KG1 (cell line): Measurements from ENCODE around the gene AP1M1.

Experiments used
- DNase-seq: peaks from one replicate; lab custom pipeline; 2025; lab: John Stamatoyannopoulos, UW

AP1M1 gene

DNA sequence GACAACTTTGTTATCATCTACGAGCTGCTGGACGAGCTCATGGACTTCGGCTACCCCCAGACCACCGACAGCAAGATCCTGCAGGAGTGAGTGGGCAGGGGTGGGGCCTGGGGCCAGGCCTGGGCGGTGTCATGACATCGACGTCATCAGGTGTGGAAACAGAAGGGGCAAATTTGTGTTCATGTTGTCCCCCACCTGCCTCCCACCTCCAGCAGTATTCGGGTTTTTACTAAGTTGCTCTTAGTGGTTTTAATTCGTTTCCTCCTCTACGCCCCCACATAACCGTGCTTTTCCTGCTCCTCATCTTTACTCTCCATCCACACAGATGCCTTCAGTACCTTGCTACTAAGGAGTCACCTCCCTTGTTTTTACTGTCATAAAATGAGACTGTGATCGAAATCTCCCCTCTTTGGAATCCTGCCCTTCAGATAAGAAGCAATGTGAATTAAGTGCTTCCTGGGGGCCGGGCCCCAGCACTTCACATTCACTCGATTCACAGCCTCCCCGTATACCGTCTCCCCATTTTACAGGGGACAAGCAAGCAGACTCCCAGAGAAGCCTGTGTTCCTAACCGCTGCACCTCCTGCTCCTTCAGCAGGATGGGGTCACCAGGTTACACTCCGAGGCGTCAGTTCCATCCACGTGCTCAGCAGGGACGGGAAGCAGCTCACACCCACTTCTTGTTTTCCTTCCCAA is 10.5 kb downstream of the AP1M1 start:
- DNase-seq: no peak

GRCh38 chr19:16208847-16209665 is 11.3 kb downstream of the AP1M1 start:
- DNase-seq: no peak

GRCh38 chr19:16210168-16210567 is 12.5 kb downstream of the AP1M1 start:
- no peak for DNase-seq

- no peak for DNase-seq
Observed at GRCh38 chr19:16213076-16213475, 15.4 kb downstream of the AP1M1 start.

DNA sequence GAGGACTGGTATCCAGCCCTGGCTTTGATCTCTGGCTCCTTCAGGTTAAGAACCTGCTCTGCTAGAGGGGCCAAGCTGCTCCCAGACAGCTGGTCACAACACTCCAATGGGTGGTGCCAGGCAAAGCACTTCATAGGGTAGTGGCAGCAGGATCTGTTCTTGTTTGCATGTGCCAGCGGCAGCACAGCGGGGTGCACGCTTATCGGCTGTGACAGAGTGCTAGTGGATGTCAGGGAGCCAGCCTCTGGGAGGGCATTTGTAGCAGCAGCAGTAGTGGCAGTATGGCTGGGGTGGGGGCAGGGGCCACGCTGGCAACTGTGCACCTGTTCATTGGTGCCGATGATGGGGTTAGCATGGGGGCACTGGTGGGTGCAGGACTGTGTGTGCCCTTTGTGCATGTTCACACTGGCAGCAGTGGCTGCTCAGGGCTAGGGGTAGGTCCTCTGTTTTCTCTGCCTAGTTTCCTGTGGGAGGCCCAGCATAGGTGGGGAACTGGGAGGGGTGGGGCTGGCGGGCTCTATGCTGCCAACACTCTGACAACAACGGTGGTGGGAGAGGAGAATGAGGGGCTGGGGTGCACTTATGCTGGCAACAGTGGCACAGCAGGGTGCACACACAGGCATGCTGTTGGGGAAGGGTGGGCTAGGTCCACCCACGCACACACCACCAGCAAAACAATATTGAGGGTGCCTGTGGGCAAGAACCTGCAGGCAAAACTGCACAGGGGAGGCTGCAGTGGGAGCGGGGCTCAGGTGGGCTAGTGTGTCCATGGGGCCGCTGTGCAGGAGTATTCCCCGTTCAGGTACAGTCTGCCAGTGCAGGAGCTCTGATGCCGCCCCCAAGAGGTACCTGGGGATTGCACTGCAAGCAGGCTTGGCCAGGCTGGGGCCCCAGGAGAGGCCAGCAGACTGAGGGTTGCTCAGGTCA is 19.3 kb downstream of the AP1M1 start:
- DNase-seq: no peak

- DNase-seq: no peak
Observed at GRCh38 chr19:16217716-16218451, 20.2 kb downstream of the AP1M1 start.

DNA sequence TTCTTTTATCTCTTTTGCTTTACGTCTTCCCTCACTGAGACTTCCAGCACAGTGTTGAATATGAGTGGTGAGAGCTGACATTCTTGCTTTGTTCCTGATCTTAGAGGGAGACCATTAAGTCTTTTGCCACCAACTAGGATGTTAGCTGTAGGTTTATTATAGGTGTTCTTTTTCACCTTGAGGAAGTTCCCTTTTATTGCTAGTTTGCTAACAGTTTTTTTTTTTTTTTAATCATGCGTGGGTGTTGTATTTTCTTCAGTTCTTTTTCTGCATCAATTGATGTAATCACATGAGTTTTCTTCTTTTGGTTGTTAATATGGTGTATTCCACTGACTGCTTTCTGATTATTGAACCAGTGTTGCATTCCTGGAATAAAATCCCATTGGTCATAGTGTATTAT is 21.1 kb downstream of the AP1M1 start:
- no peak for DNase-seq

DNA sequence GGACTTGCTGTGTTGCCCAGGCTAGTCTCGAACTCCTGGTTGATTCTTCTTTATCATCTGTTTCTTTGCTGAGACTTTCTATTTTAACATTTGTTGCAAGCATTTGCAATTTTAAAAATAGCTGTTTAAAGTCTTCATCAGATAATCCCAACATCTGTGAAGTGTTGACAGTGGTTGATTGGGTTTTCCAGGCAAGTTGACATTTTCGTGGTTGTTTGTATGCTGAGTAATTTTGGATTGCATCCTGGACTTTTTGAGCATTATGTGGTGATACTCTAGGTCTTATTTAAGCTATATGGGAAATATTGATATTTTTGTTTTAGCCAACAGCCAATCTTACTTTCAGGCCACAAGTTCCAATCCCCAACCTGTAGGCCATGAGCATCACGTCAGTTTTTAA is 25.1 kb downstream of the AP1M1 start:
- DNase-seq: no peak

GRCh38 chr19:16223746-16224145 is 26.0 kb downstream of the AP1M1 start:
- DNase-seq: no peak

DNA sequence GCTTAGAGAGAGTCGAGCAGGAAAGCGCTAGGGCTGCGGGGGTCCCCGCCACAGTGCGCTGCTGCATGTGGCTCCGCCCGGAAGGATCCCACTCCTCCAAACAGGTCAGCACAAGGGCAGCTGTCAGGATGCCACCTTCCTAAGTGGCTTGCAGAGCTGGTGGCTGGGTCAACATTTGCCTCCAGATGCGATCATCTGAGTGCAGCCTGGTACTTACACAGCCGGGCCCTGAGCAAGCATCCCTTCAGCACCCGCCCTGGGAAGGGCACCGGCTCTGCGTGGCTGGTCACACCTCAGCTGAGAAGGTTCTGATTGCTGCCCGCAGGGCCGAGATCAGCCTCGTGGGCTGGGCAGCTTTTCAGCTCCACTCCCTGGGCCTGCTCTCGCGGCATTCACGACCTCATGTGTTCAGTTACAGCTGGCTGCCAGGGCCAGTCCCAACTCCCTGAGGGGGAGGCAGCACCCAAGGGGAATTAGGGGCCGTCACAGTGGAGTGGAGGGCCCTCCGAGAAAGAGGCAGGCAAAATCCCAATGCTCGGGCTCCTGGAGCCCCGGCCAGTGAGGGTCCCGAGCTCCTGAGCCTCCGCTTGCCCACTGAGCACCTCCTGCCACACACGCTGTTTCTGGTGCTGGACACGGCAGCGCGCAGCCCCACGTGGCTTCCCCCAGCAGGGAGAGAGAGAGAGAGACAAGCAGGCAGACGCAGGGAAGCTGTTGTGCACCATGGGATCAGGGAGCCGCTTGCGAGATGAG is 26.8 kb downstream of the AP1M1 start:
- no peak for DNase-seq

GRCh38 chr19:16225279-16226183 is 27.8 kb downstream of the AP1M1 start:
- DNase-seq: no peak

- DNase-seq: no peak
Observed at GRCh38 chr19:16226184-16226591, 28.5 kb downstream of the AP1M1 start.

GRCh38 chr19:16226878-16227836 is 29.4 kb downstream of the AP1M1 start:
- DNase-seq: no peak

- no peak for DNase-seq
Observed at GRCh38 chr19:16227837-16228636, 30.3 kb downstream of the AP1M1 start.

DNA sequence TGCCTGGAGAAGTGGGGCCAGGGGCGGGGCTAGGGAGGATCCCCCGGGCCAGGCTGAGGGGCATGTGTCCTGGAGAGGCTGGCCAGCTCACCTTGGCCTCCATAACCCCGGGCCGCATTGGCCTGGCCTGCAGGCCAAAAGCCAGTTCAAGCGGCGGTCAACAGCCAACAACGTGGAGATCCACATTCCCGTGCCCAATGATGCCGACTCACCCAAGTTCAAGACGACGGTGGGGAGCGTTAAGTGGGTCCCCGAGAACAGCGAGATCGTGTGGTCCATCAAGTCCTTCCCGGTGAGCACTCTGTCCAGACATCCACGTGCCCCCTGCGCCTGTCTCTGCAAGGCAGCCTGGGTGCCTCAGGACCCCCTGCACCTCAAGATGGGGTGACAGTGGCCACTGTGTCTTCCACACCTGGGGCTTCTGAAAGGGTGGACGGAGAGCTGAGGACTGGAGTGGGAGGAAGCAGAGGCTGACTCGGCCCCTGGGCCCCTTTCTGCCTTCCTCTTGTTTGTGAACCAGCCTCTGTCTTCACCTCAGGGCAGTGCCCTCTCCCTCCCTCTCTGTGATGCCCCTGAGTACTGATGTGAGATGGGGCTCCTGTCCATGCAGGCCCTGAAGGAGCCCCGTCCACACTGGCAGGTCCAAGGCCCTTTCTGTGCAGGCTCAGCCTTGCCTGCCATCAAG is 31.1 kb downstream of the AP1M1 start:
- no peak for DNase-seq

DNA sequence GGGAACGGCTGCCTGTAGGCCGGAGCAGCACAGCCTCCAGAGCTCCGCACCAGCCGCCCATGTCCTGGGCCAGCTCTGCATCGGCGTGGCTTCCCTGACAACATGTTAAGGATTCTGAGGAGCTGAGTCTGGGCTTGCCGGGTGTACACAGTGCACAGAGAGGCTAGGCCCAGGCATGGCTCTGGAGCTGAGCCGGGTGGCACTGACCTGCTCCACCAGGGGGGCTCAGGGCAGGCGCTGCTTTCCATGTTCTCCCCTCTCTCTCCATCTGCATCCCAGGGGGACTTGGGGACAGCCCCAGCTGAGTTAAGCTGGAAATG is 31.6 kb downstream of the AP1M1 start:
- DNase-seq: no peak

DNA sequence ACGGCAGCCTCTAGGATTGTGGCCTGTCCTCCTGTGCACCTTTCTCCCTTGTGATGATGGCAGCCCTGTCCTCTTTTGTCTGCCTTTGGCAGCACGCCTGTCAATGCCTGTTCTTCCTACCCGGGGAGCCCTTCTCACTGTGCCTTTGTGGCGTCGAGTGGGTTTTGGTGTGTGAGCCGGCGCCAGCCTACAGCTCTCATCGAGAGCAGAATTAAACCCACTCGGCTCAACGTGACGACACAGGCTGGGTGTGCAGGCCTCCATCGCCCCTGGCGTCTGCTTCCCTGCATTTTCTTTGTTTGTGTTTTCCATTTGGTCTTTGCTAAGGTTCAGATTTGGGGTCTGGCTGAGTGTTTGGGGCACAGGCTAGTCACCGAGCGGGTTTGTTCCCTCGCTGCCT is 34.4 kb downstream of the AP1M1 start:
- DNase-seq: no peak

DNA sequence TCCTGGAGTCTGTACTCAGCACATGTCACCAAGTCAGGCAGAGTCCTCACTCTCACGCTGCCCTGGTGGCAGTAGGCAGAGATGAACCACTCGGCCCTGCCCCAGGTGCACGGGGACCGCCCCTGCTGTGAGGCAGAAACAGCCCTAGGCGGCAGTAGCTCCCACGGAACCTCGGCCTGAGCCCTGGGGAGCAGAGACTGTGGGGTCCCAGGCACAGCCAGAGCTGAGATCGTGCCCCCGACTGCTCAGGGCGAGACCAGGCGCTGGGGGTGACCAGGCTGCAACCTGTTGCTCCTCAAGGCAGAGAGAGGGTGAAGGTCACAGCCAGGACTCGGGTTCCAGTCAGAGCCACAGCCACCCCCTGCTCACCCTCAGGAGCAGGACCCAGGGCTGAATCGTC is 34.9 kb downstream of the AP1M1 start:
- DNase-seq: no peak
